Activated naive CD8-positive, alpha-beta T cell treated with anti-CD3 and anti-CD28 coated beads, Interleukin-2, amount 50 U/mL, for 16 hours (primary cell): ENCODE data around the gene TREML4.

ENCODE experiments used
- DNase-seq: peaks from one replicate; pipeline ENCODE4 v3.0.0-alpha.2; 2020; ENCODE audit warnings: low read depth, low spot score

Gene TREML4

DNA sequence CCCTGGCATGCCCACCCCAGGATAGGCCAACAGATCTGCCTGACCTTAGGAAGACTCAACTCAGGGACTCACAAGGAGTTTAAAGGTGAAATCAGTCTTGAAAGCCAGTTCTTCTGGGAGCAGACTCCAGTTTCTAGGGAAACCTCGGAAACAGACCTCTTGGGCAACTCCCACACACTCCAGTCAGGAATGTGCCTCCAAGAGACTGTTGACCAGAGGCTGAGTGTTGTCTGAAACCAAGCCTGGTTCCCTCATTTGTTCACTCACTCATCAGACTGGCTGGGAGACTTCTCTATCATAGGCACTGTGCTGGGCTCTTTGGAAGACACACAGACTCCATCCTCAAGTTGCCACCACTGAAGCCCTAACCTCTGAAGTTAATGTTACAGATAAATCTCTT, 56.6 kb downstream of the TREML4 start:
- DNase-seq = no peak

GRCh38 chr6:41286544-41287346, 58.6 kb downstream of the TREML4 start, which contains the start of gene TREM1:
TREM1 (minus strand) TSS chr6:41286682; CDS start chr6:41286655, 27 bp downstream.
- no peak for DNase-seq

DNA sequence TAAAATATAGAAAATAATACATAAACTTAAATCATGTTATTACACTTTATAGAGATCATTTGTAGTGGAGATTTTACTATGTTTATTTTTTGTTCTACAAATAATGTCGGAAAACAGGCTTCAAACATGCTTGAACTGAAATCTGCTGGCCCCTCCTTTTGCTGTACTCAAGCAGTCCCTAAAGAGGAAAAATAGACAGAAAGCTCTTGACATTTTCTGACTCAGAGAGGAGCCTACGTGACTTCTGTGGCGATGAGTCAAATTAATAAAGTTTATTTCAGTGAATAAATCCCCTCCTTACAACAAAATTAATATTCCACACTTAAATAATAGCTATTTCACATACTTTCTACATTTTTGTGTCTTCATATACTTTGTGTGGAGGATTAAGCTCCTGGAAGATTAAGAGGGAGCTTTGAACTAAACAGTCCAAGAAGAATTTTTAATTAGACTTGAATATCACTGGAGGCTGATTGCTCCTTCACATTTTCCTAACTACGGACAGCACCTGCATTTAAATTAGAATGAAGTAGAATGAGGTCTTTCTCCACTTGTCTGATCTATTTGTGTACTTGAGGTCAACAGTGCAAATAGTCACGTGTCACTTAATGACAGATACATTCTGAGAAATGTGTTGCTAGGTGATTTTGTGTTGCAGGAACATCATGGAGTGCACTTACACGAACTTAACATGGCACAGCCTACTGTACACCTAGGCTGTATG, 60.0 kb downstream of the TREML4 start:
- no peak for DNase-seq
